Neural cell (in vitro differentiated cells): ENCODE measurements around the gene CD8B2. TPM values are rescaled to one million over a fixed set of nuclear protein-coding genes. Genes with fewer than 3 reads are reported as not detected.

Source experiments
- H2AFZ ChIP-seq: fragments of 200-600, 300-800 bp; sonication (generic), shearing (Covaris generic); 2 replicates; pipeline ENCODE4 v1.6.0; 2014; ENCODE audit warnings: low read depth, mild to moderate bottlenecking, antibody characterized with exemption, low read length, moderate library complexity
- H3F3A ChIP-seq: fragments of 200-600 bp; shearing (Covaris generic); 2 replicates; pipeline ENCODE4 v1.6.1; 2016; ENCODE audit warnings: mild to moderate bottlenecking, moderate library complexity, mixed read lengths, antibody characterized with exemption, low read length; ENCODE audit not compliant: insufficient read depth, poor library complexity, severe bottlenecking
- H3K27ac ChIP-seq: fragments of 200-600, 300-800 bp; sonication (generic), shearing (Covaris generic); 2 replicates; pipeline ENCODE4 v1.5.1; 2014; ENCODE audit warnings: mild to moderate bottlenecking, low read length, moderate library complexity
- H3K27me3 ChIP-seq: fragments of 300-800, 200-600 bp; sonication (generic), shearing (Covaris generic); 2 replicates; pipeline ENCODE4 v1.6.0; 2014; ENCODE audit warnings: mild to moderate bottlenecking, low read depth, low read length, moderate library complexity; ENCODE audit not compliant: insufficient read depth
- H3K36me3 ChIP-seq: fragments of 300-800, 200-600 bp; sonication (generic), shearing (Covaris generic); 2 replicates; pipeline ENCODE4 v1.5.1; 2014; ENCODE audit warnings: mild to moderate bottlenecking, antibody characterized with exemption, low read length, moderate library complexity; ENCODE audit not compliant: insufficient read depth
- H3K4me2 ChIP-seq: fragments of 300-800, 200-600 bp; sonication (generic), shearing (Covaris generic); 2 replicates; pipeline ENCODE4 v1.6.0; 2014; ENCODE audit warnings: mild to moderate bottlenecking, low read length
- H3K4me3 ChIP-seq: fragments of 300-800, 200-600 bp; sonication (generic), shearing (Covaris generic); 2 replicates; pipeline ENCODE4 v1.5.1; 2014; ENCODE audit warnings: mild to moderate bottlenecking, low read length, moderate library complexity
- H3K79me2 ChIP-seq: fragments of 200-600 bp; shearing (Covaris generic); replicated peaks from 2 replicates; pipeline ENCODE4 v1.6.0; 2014; ENCODE audit warnings: mild to moderate bottlenecking, low read length, moderate library complexity; ENCODE audit not compliant: insufficient read depth
- H3K9ac ChIP-seq: fragments of 300-800, 200-600 bp; sonication (generic), shearing (Covaris generic); 2 replicates; pipeline ENCODE4 v1.6.1; 2016; ENCODE audit warnings: mild to moderate bottlenecking, low read length, mixed read lengths
- H3K9me2 ChIP-seq: fragments of 200-600 bp; shearing (Covaris generic); 2 replicates; pipeline ENCODE4 v1.6.1; 2016; ENCODE audit warnings: mild to moderate bottlenecking, low read length, mixed read lengths; ENCODE audit not compliant: insufficient read depth
- H3K9me3 ChIP-seq: fragments of 200-600, 300-800 bp; sonication (generic), shearing (Covaris generic); 2 replicates; pipeline ENCODE4 v1.6.1; 2016; ENCODE audit warnings: mild to moderate bottlenecking, mixed run types, low read length, moderate library complexity, mixed read lengths
- H4K20me1 ChIP-seq: fragments of 200-600 bp; shearing (Covaris generic); 2 replicates; pipeline ENCODE4 v1.6.1; 2016; ENCODE audit warnings: mild to moderate bottlenecking, mixed run types; ENCODE audit not compliant: insufficient read depth
- CTCF ChIP-seq: fragments of 450-650 bp; IDR thresholded peaks from 2 replicates; pipeline ENCODE4 v1.5.1; 2014; ENCODE audit warnings: antibody characterized with exemption, mild to moderate bottlenecking, moderate library complexity; ENCODE audit not compliant: poor library complexity, severe bottlenecking
- EP300 ChIP-seq: fragments of 450-650 bp; conservative IDR thresholded peaks from 2 replicates; pipeline ENCODE4 v1.6.1; 2014; ENCODE audit warnings: antibody characterized with exemption, mild to moderate bottlenecking, moderate library complexity; ENCODE audit not compliant: poor library complexity, severe bottlenecking
- EZH2 ChIP-seq: fragments of 200-600, 300-800 bp; shearing (Covaris generic), sonication (generic); IDR thresholded peaks from 2 replicates; pipeline ENCODE4 v1.6.1; 2014; ENCODE audit warnings: antibody characterized with exemption, low read length, borderline replicate concordance, mild to moderate bottlenecking; ENCODE audit not compliant: insufficient read depth, poor library complexity, severe bottlenecking
- MXI1 ChIP-seq: fragments of 450-650 bp; conservative IDR thresholded peaks from 2 replicates; pipeline ENCODE4 v1.6.1; 2014; ENCODE audit warnings: antibody characterized with exemption, mild to moderate bottlenecking; ENCODE audit not compliant: poor library complexity, severe bottlenecking
- POLR2AphosphoS5 ChIP-seq: IDR thresholded peaks from 2 replicates; pipeline ENCODE4 v1.6.1; 2012
- RAD21 ChIP-seq: fragments of 450-650 bp; conservative IDR thresholded peaks from 2 replicates; pipeline ENCODE4 v1.6.1; 2014; ENCODE audit warnings: antibody characterized with exemption, mild to moderate bottlenecking, moderate library complexity
- REST ChIP-seq: IDR thresholded peaks from 2 replicates; pipeline ENCODE4 v1.6.1; 2012; ENCODE audit warnings: borderline replicate concordance
- SMC3 ChIP-seq: fragments of 450-650 bp; conservative IDR thresholded peaks from 2 replicates; pipeline ENCODE4 v1.6.1; 2014; ENCODE audit warnings: antibody characterized with exemption, mild to moderate bottlenecking, moderate library complexity; ENCODE audit not compliant: poor library complexity
- TAF1 ChIP-seq: IDR thresholded peaks from 2 replicates; pipeline ENCODE4 v1.6.1; 2012; ENCODE audit warnings: low read depth
- polyA plus RNA-seq: library from polyadenylated mRNA; depleted of rRNA; stranded (reverse); fragments of >200 nt; gene quantifications from 2 replicates; pipeline ENCODE4 v1.2.3, GENCODE V29; 2014

CD8B2 gene
- polyA plus RNA-seq, 1 donor from 2014 or later: not detected

GRCh38 chr2:106560773-106561172, 73.6 kb downstream of the CD8B2 start:
- TF ChIP-seq EZH2 (no peak), RAD21 (no peak), REST (no peak), CTCF (no peak), MXI1 (no peak), EP300 (no peak)
- Histone ChIP-seq H3K9me3 (no peaks in the 10 kb centered on the region), H3K4me2 (no peak overlapping the region), H3K9me2 (no peaks in the 10 kb centered on the region), H3K9ac (no peak overlapping the region), H2AFZ (no peak overlapping the region), H4K20me1 (no peaks in the 10 kb centered on the region), H3K27ac (no peak overlapping the region), H3K27me3 (no peaks in the 10 kb centered on the region), H3K4me3 (no peak overlapping the region), H3K36me3 (no peaks in the 10 kb centered on the region), H3F3A (no peaks in the 10 kb centered on the region), H3K79me2 (no peaks in the 10 kb centered on the region)

- no peaks in the 10 kb centered on the region for H3K9me3 ChIP-seq
- TF ChIP-seq MXI1 (no peak), RAD21 (no peak), TAF1 (no peak), SMC3 (no peak), POLR2AphosphoS5 (no peak), REST (no peak), CTCF (no peak), EP300 (no peak), EZH2 (no peak)
- no peaks in the 10 kb centered on the region for H3F3A ChIP-seq
- no peaks in the 10 kb centered on the region for H3K79me2 ChIP-seq
- H3K9me2 ChIP-seq: no peaks in the 10 kb centered on the region
- no peak overlapping the region for H3K4me2 ChIP-seq
- no peak overlapping the region for H3K4me3 ChIP-seq
- no peak overlapping the region for H3K27ac ChIP-seq
- H3K27me3 ChIP-seq: no peaks in the 10 kb centered on the region
- H3K36me3 ChIP-seq: no peaks in the 10 kb centered on the region
- H4K20me1 ChIP-seq: no peaks in the 10 kb centered on the region
- no peak overlapping the region for H3K9ac ChIP-seq
- H2AFZ ChIP-seq: no peak overlapping the region
Measured at GRCh38 chr2:106561356-106561755, 74.2 kb downstream of the CD8B2 start.
